ENCODE data around the gene WNT7B. TPM values are rescaled to one million over a fixed set of nuclear protein-coding genes. Genes with fewer than 3 reads are reported as not detected.

The WNT7B gene
- total RNA-seq, 1 experiment from 2014 or later = 0.33 TPM

DNA sequence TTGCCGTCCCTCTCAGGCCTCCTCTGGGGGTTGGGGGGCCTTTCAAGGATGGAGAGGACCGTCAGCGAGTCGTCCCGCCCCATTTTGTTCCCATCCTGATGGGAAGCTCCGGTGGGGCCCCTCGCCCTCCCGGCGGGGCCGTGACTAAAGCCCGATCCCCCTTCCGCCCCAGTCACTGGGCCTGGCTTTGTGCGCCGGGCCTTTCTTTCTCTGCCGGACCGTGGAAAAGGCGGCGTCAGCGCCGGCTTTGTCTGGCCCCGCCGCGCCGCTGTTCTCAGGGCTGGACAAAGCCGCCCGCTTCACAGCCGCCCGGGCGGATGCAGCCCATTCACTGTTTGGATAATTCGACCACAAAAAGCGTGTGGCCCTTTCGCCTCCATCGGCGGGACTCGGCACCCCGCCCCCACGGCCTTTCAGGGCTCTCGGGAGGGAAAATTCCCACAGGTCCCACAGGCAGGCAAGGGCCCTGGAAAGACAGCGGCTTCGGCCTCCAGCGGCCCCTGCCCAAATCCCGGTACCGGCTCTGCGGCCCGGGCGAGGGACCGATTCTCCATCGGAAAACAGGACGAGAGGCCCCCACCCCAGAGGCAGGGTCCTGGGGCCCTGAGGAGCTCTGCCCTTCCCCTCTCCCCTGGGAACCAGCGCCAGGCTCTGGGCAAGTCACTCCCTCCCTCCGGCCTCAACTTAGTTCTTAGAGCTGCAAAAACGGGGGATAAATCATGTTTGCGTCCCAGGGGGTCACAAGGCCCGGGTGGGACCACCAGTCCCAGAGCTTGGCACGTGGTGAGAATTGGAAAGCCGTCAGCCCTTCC is 87.2 kb downstream of the WNT7B start (continued):
- no peak for TF ChIP-seq ZNF532 (CRISPR knock-in tag; IDR thresholded peaks at IDR 0.05; ENCODE audit: borderline replicate concordance)
- no peak for TF ChIP-seq KAT7 (CRISPR knock-in tag; IDR thresholded peaks at IDR 0.05; ENCODE audit: borderline replicate concordance)
- TF ChIP-seq NFYB (CRISPR knock-in tag; conservative IDR thresholded peaks at IDR 0.05; ENCODE audit: low read depth) = no peak
- TF ChIP-seq, protein P1, sequence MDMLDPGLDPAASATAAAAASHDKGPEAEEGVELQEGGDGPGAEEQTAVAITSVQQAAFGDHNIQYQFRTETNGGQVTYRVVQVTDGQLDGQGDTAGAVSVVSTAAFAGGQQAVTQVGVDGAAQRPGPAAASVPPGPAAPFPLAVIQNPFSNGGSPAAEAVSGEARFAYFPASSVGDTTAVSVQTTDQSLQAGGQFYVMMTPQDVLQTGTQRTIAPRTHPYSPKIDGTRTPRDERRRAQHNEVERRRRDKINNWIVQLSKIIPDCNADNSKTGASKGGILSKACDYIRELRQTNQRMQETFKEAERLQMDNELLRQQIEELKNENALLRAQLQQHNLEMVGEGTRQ (CRISPR knock-in tag; IDR thresholded peaks at IDR 0.05) = no peak
- no peak for TF ChIP-seq ETV6 (CRISPR knock-in tag; IDR thresholded peaks at IDR 0.05)
- TF ChIP-seq CBFB (CRISPR knock-in tag; IDR thresholded peaks at IDR 0.05; ENCODE audit: low read depth) = no peak
- no peak for TF ChIP-seq ZNF512 (CRISPR knock-in tag; IDR thresholded peaks at IDR 0.05; ENCODE audit: borderline replicate concordance)
- TF ChIP-seq ZNF138 (CRISPR knock-in tag; conservative IDR thresholded peaks at IDR 0.05) = no peak
- TF ChIP-seq GABPB1 (CRISPR knock-in tag; IDR thresholded peaks at IDR 0.05) = no peak
- TF ChIP-seq FOXP1 (CRISPR knock-in tag; IDR thresholded peaks at IDR 0.05; ENCODE audit: borderline replicate concordance) = no peak
- TF ChIP-seq TCF7 (CRISPR knock-in tag; IDR thresholded peaks at IDR 0.05; ENCODE audit: low read depth) = no peak
- TF ChIP-seq ESRRA (CRISPR knock-in tag; IDR thresholded peaks at IDR 0.05; ENCODE audit: borderline replicate concordance) = no peak
- no peak for TF ChIP-seq OVOL2 (CRISPR knock-in tag; IDR thresholded peaks at IDR 0.05; ENCODE audit: borderline replicate concordance)

- H3K4me1 Mint-ChIP-seq = no peaks in the 10 kb centered on the region
- no peaks in the 10 kb centered on the region for H3K9me3 Mint-ChIP-seq
- ChIA-PET CTCF (interaction anchor here (3.1 kb wide), 1 partner anchor 25 kb away, joined by 9 read pairs; no protein-coding TSS in a partner anchor), POLR2A (no interaction called here)
- DNase-seq (ENCODE audit: low spot score) (no peak), ATAC-seq (no peak)
- H3K27ac Mint-ChIP-seq = no peak overlapping the region
- H3K4me3 Mint-ChIP-seq = no peak overlapping the region
- no peaks in the 10 kb centered on the region for H3K36me3 Mint-ChIP-seq
- no peaks in the 10 kb centered on the region for H3K27me3 Mint-ChIP-seq (ENCODE audit: low read depth)
- TF ChIP-seq MYBL2 (CRISPR knock-in tag; IDR thresholded peaks at IDR 0.05) (no peak), ATF2 (CRISPR knock-in tag; IDR thresholded peaks at IDR 0.05; ENCODE audit: borderline replicate concordance, low read depth) (no peak), AFF4 (CRISPR knock-in tag; IDR thresholded peaks at IDR 0.05; ENCODE audit: borderline replicate concordance) (no peak), FOXP1 (CRISPR knock-in tag; IDR thresholded peaks at IDR 0.05; ENCODE audit: borderline replicate concordance) (no peak), TEAD4 (CRISPR knock-in tag; IDR thresholded peaks at IDR 0.05) (no peak), FOXK1 (CRISPR knock-in tag; IDR thresholded peaks at IDR 0.05) (no peak), ZNF423 (CRISPR knock-in tag; IDR thresholded peaks at IDR 0.05) (no peak), CDX4 (CRISPR knock-in tag; IDR thresholded peaks at IDR 0.05; ENCODE audit: borderline replicate concordance) (no peak)
- TF ChIP-seq, protein P2, sequence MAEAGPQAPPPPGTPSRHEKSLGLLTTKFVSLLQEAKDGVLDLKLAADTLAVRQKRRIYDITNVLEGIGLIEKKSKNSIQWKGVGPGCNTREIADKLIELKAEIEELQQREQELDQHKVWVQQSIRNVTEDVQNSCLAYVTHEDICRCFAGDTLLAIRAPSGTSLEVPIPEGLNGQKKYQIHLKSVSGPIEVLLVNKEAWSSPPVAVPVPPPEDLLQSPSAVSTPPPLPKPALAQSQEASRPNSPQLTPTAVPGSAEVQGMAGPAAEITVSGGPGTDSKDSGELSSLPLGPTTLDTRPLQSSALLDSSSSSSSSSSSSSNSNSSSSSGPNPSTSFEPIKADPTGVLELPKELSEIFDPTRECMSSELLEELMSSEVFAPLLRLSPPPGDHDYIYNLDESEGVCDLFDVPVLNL (CRISPR knock-in tag; IDR thresholded peaks at IDR 0.05; ENCODE audit: borderline replicate concordance, low read depth) = no peak
Measured at GRCh38 chr22:45889093-45889538, 87.8 kb downstream of the WNT7B start.
